22Rv1 (cell line): ENCODE results near the gene GOT1.

ENCODE experiments used
- ZFX ChIP-seq: fragments of 450-650 bp; IDR thresholded peaks from 2 replicates; pipeline ENCODE4 v1.6.1; 2017; ENCODE audit warnings: antibody characterized with exemption, borderline replicate concordance
- TF ChIP-seq, protein P1 (sequence below): fragments of 450-650 bp; IDR thresholded peaks from 2 replicates; pipeline ENCODE4 v1.5.1; 2017; ENCODE audit warnings: mild to moderate bottlenecking

GRCh38 chr10:99424656-99425055 lies 5.8 kb downstream of the GOT1 start:
- TF ChIP-seq, protein P1, sequence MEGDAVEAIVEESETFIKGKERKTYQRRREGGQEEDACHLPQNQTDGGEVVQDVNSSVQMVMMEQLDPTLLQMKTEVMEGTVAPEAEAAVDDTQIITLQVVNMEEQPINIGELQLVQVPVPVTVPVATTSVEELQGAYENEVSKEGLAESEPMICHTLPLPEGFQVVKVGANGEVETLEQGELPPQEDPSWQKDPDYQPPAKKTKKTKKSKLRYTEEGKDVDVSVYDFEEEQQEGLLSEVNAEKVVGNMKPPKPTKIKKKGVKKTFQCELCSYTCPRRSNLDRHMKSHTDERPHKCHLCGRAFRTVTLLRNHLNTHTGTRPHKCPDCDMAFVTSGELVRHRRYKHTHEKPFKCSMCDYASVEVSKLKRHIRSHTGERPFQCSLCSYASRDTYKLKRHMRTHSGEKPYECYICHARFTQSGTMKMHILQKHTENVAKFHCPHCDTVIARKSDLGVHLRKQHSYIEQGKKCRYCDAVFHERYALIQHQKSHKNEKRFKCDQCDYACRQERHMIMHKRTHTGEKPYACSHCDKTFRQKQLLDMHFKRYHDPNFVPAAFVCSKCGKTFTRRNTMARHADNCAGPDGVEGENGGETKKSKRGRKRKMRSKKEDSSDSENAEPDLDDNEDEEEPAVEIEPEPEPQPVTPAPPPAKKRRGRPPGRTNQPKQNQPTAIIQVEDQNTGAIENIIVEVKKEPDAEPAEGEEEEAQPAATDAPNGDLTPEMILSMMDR: no peak
- TF ChIP-seq ZFX: no peak
